22Rv1 (cell line): Measurements from ENCODE around the gene PDE6G.

Source experiments
- H3K27ac ChIP-seq: fragments of 450-650 bp; 2 replicates; pipeline ENCODE4 v1.5.1; 2017
- ZFX ChIP-seq: fragments of 450-650 bp; IDR thresholded peaks from 2 replicates; pipeline ENCODE4 v1.6.1; 2017; ENCODE audit warnings: antibody characterized with exemption, borderline replicate concordance
- TF ChIP-seq, protein P1 (sequence below): fragments of 450-650 bp; IDR thresholded peaks from 2 replicates; pipeline ENCODE4 v1.5.1; 2017; ENCODE audit warnings: mild to moderate bottlenecking

The PDE6G gene

GRCh38 chr17:81608605-81609004 is 47.7 kb downstream of the PDE6G start:
- TF ChIP-seq, protein P1, sequence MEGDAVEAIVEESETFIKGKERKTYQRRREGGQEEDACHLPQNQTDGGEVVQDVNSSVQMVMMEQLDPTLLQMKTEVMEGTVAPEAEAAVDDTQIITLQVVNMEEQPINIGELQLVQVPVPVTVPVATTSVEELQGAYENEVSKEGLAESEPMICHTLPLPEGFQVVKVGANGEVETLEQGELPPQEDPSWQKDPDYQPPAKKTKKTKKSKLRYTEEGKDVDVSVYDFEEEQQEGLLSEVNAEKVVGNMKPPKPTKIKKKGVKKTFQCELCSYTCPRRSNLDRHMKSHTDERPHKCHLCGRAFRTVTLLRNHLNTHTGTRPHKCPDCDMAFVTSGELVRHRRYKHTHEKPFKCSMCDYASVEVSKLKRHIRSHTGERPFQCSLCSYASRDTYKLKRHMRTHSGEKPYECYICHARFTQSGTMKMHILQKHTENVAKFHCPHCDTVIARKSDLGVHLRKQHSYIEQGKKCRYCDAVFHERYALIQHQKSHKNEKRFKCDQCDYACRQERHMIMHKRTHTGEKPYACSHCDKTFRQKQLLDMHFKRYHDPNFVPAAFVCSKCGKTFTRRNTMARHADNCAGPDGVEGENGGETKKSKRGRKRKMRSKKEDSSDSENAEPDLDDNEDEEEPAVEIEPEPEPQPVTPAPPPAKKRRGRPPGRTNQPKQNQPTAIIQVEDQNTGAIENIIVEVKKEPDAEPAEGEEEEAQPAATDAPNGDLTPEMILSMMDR, result no peak
- no peak for TF ChIP-seq ZFX
- H3K27ac ChIP-seq, result no peak overlapping the region

DNA sequence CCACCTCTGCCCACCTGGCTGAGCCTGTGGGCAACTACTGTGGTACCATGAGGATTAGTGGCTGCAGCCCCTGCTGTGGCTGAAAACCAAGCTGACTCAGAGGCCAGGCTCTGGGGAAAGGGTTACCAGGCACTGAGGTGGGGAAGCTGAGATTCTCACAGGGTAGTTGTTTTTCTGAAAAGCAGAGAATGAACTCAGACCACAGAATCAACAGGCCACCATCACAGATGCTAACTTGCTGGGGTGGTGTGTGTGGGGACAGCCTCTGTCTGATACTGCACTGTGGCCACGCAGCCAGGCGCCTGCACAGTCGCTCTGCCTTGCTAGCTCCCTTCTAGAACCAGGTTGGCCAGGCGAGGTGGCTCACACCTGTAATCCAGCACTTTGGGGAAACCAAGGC is 48.3 kb downstream of the PDE6G start:
- no peak overlapping the region for H3K27ac ChIP-seq

GRCh38 chr17:81607431-81607830 is 48.9 kb downstream of the PDE6G start:
- no peak overlapping the region for H3K27ac ChIP-seq
- TF ChIP-seq ZFX, result no peak
- TF ChIP-seq, protein P1, result no peak

More for the DNA sequence above, 48.3 kb downstream of the PDE6G start:
- TF ChIP-seq ZFX, result no peak
- TF ChIP-seq, protein P1, result no peak

DNA sequence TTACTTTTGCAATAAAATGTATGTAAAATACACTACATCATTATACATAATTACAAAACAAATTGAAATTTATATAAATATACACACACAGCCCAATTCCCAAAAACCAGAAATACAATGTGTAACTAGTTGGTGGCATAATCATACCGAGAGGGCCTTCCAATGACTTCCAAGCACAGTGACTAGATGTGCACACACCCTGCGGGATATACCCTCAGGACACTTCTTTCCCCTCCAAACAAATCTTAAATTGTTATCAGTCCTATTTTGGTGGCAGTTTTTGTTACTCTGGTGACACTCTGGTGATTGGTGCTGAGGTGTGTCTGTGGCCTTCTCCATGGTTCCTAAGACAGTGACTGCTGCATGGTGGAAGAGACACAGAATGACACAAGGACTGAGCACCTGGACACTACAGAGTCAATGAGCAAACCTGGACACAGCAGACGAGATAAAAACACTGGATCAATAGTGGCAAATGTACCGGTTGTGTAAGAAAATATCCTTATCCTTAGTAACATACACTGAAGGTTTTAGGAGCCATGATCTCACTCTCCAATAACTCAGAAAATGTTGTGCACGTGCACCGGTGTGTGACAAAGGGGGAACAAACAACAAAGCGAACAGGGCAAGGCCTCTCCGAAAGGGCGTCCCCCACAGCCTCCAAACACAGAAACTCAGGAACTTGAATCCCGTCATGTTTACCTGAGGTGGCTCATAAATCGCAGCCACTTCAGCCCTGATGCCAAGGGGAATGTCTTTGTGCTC is 52.3 kb downstream of the PDE6G start:
- H3K27ac ChIP-seq, result no peak overlapping the region
- TF ChIP-seq ZFX, result no peak
- TF ChIP-seq, protein P1, result no peak

DNA sequence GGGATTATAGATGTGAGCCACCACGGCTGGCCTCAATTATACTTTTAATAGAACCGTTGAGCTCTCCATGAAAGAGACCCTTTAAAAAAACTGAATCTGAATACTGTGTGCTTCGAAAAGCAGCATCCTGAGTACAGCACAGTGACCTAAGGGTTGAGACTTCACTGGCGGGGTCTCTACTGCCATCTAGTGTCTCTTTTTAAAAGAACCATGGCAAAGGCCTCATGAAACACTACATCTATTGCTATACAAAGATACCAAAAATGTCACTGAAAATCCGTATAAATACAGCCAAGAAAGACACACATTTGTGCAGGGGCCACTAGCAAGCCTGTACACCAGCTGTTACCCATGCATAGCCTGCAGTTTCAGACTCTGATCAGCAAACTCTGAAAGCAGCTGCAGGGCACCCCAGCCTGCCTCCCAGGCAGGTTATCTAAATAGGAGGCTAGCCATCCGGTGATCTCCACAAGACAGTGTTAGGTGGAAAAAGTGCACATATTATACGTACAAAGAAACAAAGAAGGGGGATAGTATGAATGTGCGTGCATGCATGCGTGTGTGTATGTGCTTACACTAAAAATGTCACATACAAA is 54.7 kb downstream of the PDE6G start:
- no peak overlapping the region for H3K27ac ChIP-seq
- TF ChIP-seq, protein P1, result peak; percentile 92
- no peak for TF ChIP-seq ZFX
